Smooth muscle cell (in vitro differentiated cells): Measurements from ENCODE around the gene SLC22A8. TPM values are rescaled to one million over a fixed set of nuclear protein-coding genes. Genes with fewer than 3 reads are reported as not detected.

Experiments used
- DNase-seq: peaks from one replicate; lab custom pipeline; 2025; ENCODE audit not compliant: unreplicated experiment; lab: John Stamatoyannopoulos, UW
- H2AFZ ChIP-seq: fragments of 200-600 bp; sonication (generic); 2 replicates; pipeline ENCODE4 v1.6.0; 2016; ENCODE audit warnings: antibody characterized with exemption, low read depth, mild to moderate bottlenecking
- H3F3A ChIP-seq: fragments of 200-600 bp; sonication (generic); 2 replicates; pipeline ENCODE4 v1.6.0; 2017; ENCODE audit warnings: antibody characterized with exemption, low read depth
- H3K27ac ChIP-seq: fragments of 200-600 bp; sonication (generic); 2 replicates; pipeline ENCODE4 v1.5.1; 2016; ENCODE audit warnings: low read depth, mild to moderate bottlenecking
- H3K27me3 ChIP-seq: fragments of 200-600 bp; sonication (generic); 2 replicates; pipeline ENCODE4 v1.6.1; 2016; ENCODE audit warnings: low read depth, mild to moderate bottlenecking
- H3K36me3 ChIP-seq: fragments of 200-600 bp; sonication (generic); 2 replicates; pipeline ENCODE4 v1.5.1; 2016; ENCODE audit warnings: low read depth
- H3K4me1 ChIP-seq: fragments of 200-600 bp; sonication (generic); 2 replicates; pipeline ENCODE4 v1.5.1; 2016; ENCODE audit warnings: low read depth
- H3K4me2 ChIP-seq: fragments of 200-600 bp; sonication (generic); 2 replicates; pipeline ENCODE4 v1.6.0; 2016; ENCODE audit warnings: mild to moderate bottlenecking
- H3K4me3 ChIP-seq: fragments of 200-600 bp; sonication (generic); 2 replicates; pipeline ENCODE4 v1.5.1; 2016; ENCODE audit warnings: mild to moderate bottlenecking
- H3K79me2 ChIP-seq: fragments of 200-600 bp; sonication (generic); 2 replicates; pipeline ENCODE4 v1.6.0; 2016; ENCODE audit warnings: low read depth, mild to moderate bottlenecking
- H3K9ac ChIP-seq: fragments of 200-600 bp; sonication (generic); 2 replicates; pipeline ENCODE4 v1.6.0; 2016; ENCODE audit warnings: low read depth
- H3K9me3 ChIP-seq: fragments of 200-600 bp; sonication (generic); replicated peaks from 2 replicates; pipeline ENCODE4 v1.5.1; 2016; ENCODE audit warnings: low read depth
- H4K20me1 ChIP-seq: fragments of 200-600 bp; sonication (generic); 2 replicates; pipeline ENCODE4 v1.6.0; 2016; ENCODE audit warnings: low read depth
- CTCF ChIP-seq: fragments of 200-600 bp; sonication (generic); IDR thresholded peaks from 2 replicates; pipeline ENCODE4 v1.5.1; 2017; ENCODE audit warnings: borderline replicate concordance, mild to moderate bottlenecking, antibody characterized with exemption; ENCODE audit not compliant: insufficient read depth, poor library complexity, severe bottlenecking
- WGBS: methylation state at CpG from one replicate; pipeline ENCODE4 v1.1.7; 2016; ENCODE audit warnings: low lambda C conversion rate; 5-methylcytosine and 5-hydroxymethylcytosine counted together
- polyA plus RNA-seq: library from polyadenylated mRNA; unstranded; fragments of >200 nt; fragmentation: Nextera tagmentation; extraction: Ambion mirVana; gene quantifications from 2 replicates; pipeline ENCODE4 v1.2.1, GENCODE V29; 2016
- total RNA-seq: library from RNA; depleted of rRNA; stranded (reverse); fragments of >200 nt; gene quantifications from 2 replicates; pipeline ENCODE4 v1.2.3, GENCODE V29; 2014

Gene SLC22A8
- total and polyA plus RNA-seq, 2 experiments from 2014 or later = not detected

- no peak for TF ChIP-seq CTCF
Observed at GRCh38 chr11:62984451-62984991, 31.1 kb downstream of the SLC22A8 start, which contains the start of gene SLC22A6. Gene SLC22A6, minus strand, starts transcription at chr11:62984967. Its CDS starts 277 bp downstream, at chr11:62984690.

DNA sequence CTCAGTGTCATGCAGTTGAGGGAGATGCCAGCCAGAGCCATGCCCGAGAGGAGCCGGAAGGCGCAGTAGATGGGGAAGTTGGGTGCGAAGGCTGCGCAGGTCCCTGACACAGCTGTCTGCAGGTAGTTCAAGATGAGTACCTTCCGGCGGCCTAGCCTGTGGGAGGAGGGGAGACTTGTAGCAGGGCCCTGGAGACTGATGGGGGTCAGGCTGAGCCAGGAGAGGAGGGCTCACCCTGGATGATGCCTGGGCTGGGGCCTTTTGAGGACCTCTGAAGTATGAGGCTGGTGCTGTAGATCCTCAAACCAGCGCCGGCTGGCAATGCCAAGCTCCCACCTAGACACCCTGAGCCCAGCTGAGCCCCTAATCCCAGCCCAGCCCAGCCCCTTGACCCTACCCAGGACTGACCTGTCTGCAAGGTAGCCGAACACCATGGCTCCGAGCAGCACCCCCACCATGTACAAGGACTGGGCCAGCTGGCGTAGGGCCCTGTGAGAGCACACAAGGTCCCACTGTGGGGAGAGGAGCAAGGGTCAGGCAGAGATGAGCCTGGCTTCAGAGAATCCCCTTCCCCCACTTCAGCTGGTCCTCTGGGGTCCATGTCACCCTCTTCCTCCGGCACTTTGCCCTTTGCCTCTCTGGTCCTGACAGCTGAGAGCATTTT lies 32.0 kb downstream of the SLC22A8 start:
- Histone ChIP-seq H3K4me2 (no peak overlapping the region), H2AFZ (no peak overlapping the region), H3K4me3 (no peak overlapping the region), H3K36me3 (no peaks in the 10 kb centered on the region), H3F3A (no peaks in the 10 kb centered on the region), H4K20me1 (no peaks in the 10 kb centered on the region), H3K27me3 (no peaks in the 10 kb centered on the region), H3K27ac (no peak overlapping the region), H3K9me3 (no peaks in the 10 kb centered on the region), H3K79me2 (no peaks in the 10 kb centered on the region), H3K9ac (no peak overlapping the region), H3K4me1 (no peaks in the 10 kb centered on the region)
- TF ChIP-seq CTCF = no peak
- DNase-seq = no peak
- WGBS = 92% methylated on average over 10 of the region's 13 CpGs

More at GRCh38 chr11:62984451-62984991, 31.1 kb downstream of the SLC22A8 start, which contains the start of gene SLC22A6:
- Histone ChIP-seq H3F3A (no peaks in the 10 kb centered on the region), H4K20me1 (no peaks in the 10 kb centered on the region), H3K4me3 (no peak within 1 kb of the TSS), H3K27ac (no peak within 1 kb of the TSS), H3K4me2 (no peak within 1 kb of the TSS), H3K27me3 (no peaks in the 10 kb centered on the region), H2AFZ (no peak within 1 kb of the TSS), H3K36me3 (no peaks in the 10 kb centered on the region), H3K9me3 (no peaks in the 10 kb centered on the region), H3K9ac (no peak within 1 kb of the TSS), H3K4me1 (no peaks in the 10 kb centered on the region), H3K79me2 (no peaks in the 10 kb centered on the region)
- DNase-seq = no peak
- 80% methylated on average over 14 of the region's 14 CpGs for WGBS

DNA sequence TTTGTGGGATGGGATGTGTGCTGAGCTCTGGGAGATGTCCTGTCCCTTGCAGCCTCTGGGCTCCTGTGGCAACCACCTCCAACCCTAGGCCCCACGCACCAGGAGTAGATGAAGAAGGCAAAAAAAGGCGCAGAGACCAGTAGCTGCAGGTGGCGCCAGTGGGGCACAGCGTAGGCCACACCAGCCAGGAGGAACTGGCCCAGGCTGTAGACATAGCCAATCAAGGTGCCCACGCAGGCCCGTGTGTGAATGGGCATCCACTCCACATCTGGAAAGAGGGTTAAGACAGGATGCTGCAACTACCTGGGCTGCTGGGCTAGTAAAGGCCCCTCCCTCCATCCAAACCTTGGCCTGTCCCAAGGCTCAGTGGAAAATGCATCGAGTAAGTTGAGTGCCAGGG lies 33.9 kb downstream of the SLC22A8 start:
- H3K9me3 ChIP-seq = no peaks in the 10 kb centered on the region
- H3K27me3 ChIP-seq = no peaks in the 10 kb centered on the region
- 78% methylated on average over 7 of the region's 7 CpGs for WGBS
- no peak overlapping the region for H3K4me2 ChIP-seq
- H3K79me2 ChIP-seq = no peaks in the 10 kb centered on the region
- H3K27ac ChIP-seq = no peak overlapping the region
- H4K20me1 ChIP-seq = no peaks in the 10 kb centered on the region
- no peak for TF ChIP-seq CTCF
- no peak for DNase-seq
- no peaks in the 10 kb centered on the region for H3K4me1 ChIP-seq
- H2AFZ ChIP-seq = no peak overlapping the region
- H3K9ac ChIP-seq = no peak overlapping the region
- no peaks in the 10 kb centered on the region for H3K36me3 ChIP-seq
- no peaks in the 10 kb centered on the region for H3F3A ChIP-seq
- no peak overlapping the region for H3K4me3 ChIP-seq
